DOHH2 (cell line): ENCODE data around the gene SAV1.

Experiments
- EZH2phosphoT487 ChIP-seq: fragments of 200-600 bp; sonication (generic); IDR thresholded peaks from 2 replicates; pipeline ENCODE4 v1.6.1; 2017; ENCODE audit warnings: borderline replicate concordance, mild to moderate bottlenecking, antibody characterized with exemption, low read length, moderate library complexity, mixed read lengths
- TF ChIP-seq, protein P1 (sequence below): fragments of 200-600 bp; sonication (generic); IDR thresholded peaks from one replicate; pipeline ENCODE4 v1.5.1; 2014; ENCODE audit warnings: antibody characterized with exemption, mild to moderate bottlenecking, low read depth, low read length; ENCODE audit not compliant: poor library complexity, severe bottlenecking

DNA sequence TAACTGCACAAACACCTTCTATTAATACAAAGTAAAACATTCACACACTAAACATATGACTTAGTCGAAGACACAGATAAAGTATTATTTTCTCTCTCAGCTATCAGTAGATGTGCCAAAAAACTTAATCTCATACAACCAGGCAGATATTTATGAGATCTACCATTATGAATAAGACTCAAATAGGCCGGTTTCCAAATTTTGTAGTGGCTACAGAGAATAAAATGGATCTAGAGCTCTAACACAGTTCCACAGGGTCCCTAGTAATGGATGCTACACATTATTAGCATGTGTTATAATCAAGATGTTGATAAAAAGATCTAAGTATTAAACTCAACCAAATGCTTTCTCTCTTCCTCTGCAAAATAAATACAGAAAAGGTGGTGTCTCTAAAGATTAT, 10.4 kb downstream of the SAV1 start:
- TF ChIP-seq, protein P1, sequence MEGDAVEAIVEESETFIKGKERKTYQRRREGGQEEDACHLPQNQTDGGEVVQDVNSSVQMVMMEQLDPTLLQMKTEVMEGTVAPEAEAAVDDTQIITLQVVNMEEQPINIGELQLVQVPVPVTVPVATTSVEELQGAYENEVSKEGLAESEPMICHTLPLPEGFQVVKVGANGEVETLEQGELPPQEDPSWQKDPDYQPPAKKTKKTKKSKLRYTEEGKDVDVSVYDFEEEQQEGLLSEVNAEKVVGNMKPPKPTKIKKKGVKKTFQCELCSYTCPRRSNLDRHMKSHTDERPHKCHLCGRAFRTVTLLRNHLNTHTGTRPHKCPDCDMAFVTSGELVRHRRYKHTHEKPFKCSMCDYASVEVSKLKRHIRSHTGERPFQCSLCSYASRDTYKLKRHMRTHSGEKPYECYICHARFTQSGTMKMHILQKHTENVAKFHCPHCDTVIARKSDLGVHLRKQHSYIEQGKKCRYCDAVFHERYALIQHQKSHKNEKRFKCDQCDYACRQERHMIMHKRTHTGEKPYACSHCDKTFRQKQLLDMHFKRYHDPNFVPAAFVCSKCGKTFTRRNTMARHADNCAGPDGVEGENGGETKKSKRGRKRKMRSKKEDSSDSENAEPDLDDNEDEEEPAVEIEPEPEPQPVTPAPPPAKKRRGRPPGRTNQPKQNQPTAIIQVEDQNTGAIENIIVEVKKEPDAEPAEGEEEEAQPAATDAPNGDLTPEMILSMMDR, result no peak
- TF ChIP-seq EZH2phosphoT487, result no peak
